Effector memory CD4-positive, alpha-beta T cell (primary cell): ENCODE results near the gene HP.
"Not testable (repeated sequence)": the region's sequence is repeated elsewhere in the genome, so short reads cannot be mapped to it uniquely, and the experiment has no call there.

Experiments
- DNase-seq, 3 donors: peaks; one replicate each; pipeline ENCODE4 v3.0.0-alpha.2; 2020
- H3K27ac ChIP-seq: 2 replicates; pipeline ENCODE4 v1.7.0; 2013; ENCODE audit warnings: mild to moderate bottlenecking, low read length, moderate library complexity; ENCODE audit not compliant: insufficient read depth, poor library complexity, severe bottlenecking
- H3K27me3 ChIP-seq: replicated peaks from 2 replicates; pipeline ENCODE4 v1.7.0; 2013; ENCODE audit warnings: mild to moderate bottlenecking, low read length; ENCODE audit not compliant: insufficient read depth, control insufficient read depth, poor library complexity, severe bottlenecking
- H3K36me3 ChIP-seq: 2 replicates; pipeline ENCODE4 v1.7.0; 2013; ENCODE audit warnings: mild to moderate bottlenecking, low read length, moderate library complexity; ENCODE audit not compliant: control insufficient read depth, insufficient read depth
- H3K4me1 ChIP-seq: 2 replicates; pipeline ENCODE4 v1.7.0; 2013; ENCODE audit warnings: low read length, mild to moderate bottlenecking; ENCODE audit not compliant: control insufficient read depth, insufficient read depth, poor library complexity, severe bottlenecking
- H3K4me3 ChIP-seq: 2 replicates; pipeline ENCODE4 v1.7.0; 2013; ENCODE audit warnings: low read length, low read depth, mild to moderate bottlenecking; ENCODE audit not compliant: insufficient read depth, poor library complexity, severe bottlenecking
- H3K9me3 ChIP-seq: 2 replicates; pipeline ENCODE4 v1.7.0; 2013; ENCODE audit warnings: mild to moderate bottlenecking, low read length, moderate library complexity; ENCODE audit not compliant: control insufficient read depth

The HP gene

DNA sequence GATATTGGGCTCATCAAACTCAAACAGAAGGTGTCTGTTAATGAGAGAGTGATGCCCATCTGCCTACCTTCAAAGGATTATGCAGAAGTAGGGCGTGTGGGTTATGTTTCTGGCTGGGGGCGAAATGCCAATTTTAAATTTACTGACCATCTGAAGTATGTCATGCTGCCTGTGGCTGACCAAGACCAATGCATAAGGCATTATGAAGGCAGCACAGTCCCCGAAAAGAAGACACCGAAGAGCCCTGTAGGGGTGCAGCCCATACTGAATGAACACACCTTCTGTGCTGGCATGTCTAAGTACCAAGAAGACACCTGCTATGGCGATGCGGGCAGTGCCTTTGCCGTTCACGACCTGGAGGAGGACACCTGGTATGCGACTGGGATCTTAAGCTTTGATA, 6.1 kb downstream of the HP start:
- Histone ChIP-seq H3K9me3 (no peaks in the 10 kb centered on the region), H3K36me3 (no peaks in the 10 kb centered on the region), H3K4me1 (no peaks in the 10 kb centered on the region), H3K27ac (no peak overlapping the region), H3K27me3 (no peaks in the 10 kb centered on the region), H3K4me3 (no peak overlapping the region)
- DNase-seq = no peak

DNA sequence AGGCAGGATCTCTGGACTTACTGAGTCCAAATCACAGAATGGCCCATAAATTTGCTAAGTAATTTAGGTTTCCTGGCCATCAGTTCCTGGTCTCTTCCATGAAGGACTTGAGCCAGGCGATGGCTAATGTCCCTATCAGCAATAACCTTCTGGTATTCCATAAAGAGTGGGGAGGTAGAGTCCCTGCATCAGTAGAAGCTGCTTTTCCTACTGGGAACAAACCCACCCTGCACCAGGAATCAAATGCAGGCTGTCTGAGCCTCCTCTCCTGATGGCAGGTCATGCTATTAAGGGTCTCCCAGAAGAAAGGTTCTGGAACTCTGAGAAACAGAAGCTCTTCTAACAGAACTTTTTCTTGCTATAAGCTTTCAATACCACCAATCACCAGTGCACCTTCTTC, 7.3 kb downstream of the HP start:
- H3K4me1 ChIP-seq = no peaks in the 10 kb centered on the region
- H3K27me3 ChIP-seq = no peaks in the 10 kb centered on the region
- no peak overlapping the region for H3K4me3 ChIP-seq
- H3K27ac ChIP-seq = no peak overlapping the region
- no peak for DNase-seq
- no peaks in the 10 kb centered on the region for H3K36me3 ChIP-seq
- no peaks in the 10 kb centered on the region for H3K9me3 ChIP-seq

DNA sequence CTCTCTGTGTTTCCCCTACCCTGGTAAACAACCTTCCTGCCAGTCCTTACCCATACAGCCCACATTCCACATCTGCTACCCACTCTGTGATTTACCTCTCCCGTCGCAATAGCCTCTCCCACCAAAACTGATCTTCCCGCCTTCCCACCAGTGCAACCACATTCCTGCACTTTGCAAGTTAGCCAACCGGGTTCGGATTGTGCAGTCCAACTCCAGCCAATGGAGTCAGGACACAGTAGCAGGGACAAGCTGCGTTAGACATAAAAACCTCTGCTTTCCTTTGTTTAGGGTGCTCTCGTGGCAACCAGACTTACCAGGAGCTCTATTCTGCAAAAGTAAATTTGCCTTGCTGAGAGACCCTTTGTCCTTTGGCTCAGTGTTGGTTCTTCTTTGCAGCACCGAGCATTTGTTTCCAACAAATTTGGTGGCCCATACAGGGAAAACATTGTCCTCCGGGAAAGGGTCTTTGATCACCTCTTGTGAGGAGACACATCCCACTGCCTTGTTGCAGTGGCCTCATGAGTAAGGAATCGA, 10.1 kb downstream of the HP start:
- Histone ChIP-seq H3K27me3 (no peaks in the 10 kb centered on the region), H3K27ac (no peak overlapping the region), H3K36me3 (no peaks in the 10 kb centered on the region), H3K4me1 (no peaks in the 10 kb centered on the region), H3K4me3 (no peak overlapping the region), H3K9me3 (no peaks in the 10 kb centered on the region)
- no peak for DNase-seq

DNA sequence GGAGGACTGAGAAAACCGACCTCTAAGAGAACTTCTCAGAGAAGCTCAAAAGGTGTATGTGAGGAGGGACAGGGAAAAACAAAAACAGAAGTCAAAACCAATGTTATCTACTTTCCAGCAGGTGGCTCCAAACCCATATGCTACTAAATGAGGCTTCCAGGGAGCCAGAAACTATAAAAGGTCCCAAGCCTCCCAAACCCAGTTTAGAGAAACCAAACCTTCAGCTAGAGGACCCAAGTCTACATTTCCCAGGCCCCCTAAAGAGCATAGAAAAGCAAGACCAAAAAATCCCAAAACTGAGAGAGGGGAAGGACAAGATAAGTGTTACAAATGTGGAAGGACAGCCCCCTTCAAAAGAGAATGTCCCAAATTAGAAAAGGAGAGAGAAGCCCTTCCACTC, 12.4 kb downstream of the HP start:
- Histone ChIP-seq H3K9me3 (no peaks in the 10 kb centered on the region), H3K4me3 (no peak overlapping the region), H3K27ac (no peak overlapping the region), H3K4me1 (no peaks in the 10 kb centered on the region), H3K36me3 (no peaks in the 10 kb centered on the region), H3K27me3 (no peaks in the 10 kb centered on the region)
- no peak for DNase-seq

DNA sequence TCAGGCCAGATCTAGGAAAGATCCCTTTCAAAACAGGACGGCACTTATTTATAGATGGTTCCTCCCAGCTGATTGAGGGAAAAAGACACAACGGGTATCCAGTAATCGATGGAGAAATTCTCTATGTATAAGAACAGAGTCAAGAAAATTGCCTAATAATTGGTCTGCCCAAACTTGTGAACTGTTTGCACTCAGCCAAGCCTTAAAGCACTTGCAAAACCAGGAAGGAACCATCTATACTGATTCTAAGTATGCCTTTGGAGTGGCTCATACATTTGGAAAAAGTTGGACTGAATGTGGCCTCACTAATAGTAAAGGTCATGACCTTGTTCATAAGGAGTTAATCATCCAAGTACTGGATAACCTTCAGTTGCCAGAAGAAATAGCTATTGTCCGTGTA, 14.6 kb downstream of the HP start:
- no peak overlapping the region for H3K4me3 ChIP-seq
- no peak for DNase-seq
- no peaks in the 10 kb centered on the region for H3K9me3 ChIP-seq
- H3K27ac ChIP-seq = no peak overlapping the region
- H3K36me3 ChIP-seq = no peaks in the 10 kb centered on the region
- H3K27me3 ChIP-seq = no peaks in the 10 kb centered on the region
- H3K4me1 ChIP-seq = no peaks in the 10 kb centered on the region

DNA sequence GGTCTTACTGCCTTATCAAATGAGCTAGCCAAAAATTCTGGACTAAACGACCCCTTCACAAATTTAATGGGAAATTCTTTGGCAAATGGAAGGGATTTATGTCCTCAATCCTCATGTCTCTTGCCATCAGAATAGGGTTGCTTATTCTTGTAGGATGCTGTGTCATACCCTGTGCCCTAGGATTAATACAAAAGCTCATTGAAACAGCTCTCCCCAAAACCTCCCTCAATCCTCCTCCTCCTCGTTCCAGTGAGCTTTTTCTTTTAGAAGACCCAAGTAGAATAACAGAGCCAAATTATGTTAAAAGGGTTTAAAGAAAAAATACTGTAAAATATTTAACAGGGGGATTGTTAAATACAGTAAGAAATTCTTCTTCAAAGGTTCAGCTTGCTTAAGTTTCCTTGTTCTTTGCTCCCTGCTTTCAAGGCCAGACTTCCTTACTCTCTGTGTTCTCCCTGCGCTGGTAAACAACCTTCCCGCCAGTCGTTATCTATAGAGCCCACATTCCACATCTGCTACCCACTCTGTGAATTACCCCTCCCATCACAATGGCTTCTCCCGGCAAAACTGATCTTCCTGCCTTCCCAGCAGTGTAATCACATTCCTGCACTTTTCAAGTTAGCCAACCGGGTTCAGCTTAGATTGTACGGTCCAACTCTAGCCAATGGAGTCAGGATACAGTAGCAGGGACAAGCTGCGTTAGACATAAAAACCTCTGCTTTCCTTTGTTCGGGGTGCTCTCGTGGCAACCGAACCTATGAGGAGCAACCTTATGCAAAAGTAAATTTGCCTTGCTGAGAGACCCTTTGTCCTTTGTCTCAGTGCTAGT, 18.4 kb downstream of the HP start:
- Histone ChIP-seq H3K27ac (no peak overlapping the region), H3K27me3 (no peaks in the 10 kb centered on the region), H3K4me1 (no peaks in the 10 kb centered on the region), H3K9me3 (no peaks in the 10 kb centered on the region), H3K36me3 (no peaks in the 10 kb centered on the region), H3K4me3 (no peak overlapping the region)
- DNase-seq = no peak

DNA sequence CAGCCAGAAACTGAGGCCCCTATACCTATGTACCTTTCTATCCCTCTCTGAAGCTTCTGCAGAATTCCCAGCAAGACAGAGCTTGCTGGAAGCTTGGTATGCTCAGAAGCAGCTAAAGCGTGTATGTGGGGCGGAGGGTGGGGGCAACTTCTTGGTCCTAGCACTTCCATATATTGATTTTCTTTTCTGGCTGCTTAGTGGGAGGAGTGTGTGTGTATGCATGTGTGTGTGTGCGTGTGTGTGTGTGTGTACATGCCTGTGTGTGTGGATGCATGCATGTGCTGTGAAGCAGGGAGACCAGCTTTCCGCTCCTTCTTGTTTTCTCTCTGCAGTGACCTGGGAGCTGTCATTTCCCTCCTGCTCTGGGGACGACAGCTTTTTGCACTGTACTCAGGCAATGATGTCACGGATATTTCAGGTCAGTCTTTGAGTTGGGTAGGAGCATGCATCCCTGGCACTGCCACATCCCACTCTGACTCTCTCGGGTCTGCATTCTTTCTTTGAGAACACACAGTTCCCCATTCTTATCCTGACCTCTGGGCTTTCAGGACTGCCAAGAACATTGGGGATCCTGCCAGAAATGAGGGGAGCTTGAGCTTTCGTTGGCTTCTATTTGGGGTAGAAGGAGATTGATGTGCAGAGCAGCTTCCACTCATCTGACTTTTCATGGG, 19.4 kb downstream of the HP start:
- no peaks in the 10 kb centered on the region for H3K27me3 ChIP-seq
- no peak overlapping the region for H3K27ac ChIP-seq
- no peaks in the 10 kb centered on the region for H3K36me3 ChIP-seq
- H3K4me1 ChIP-seq = no peaks in the 10 kb centered on the region
- no peaks in the 10 kb centered on the region for H3K9me3 ChIP-seq
- no peak for DNase-seq
- H3K4me3 ChIP-seq = no peak overlapping the region

DNA sequence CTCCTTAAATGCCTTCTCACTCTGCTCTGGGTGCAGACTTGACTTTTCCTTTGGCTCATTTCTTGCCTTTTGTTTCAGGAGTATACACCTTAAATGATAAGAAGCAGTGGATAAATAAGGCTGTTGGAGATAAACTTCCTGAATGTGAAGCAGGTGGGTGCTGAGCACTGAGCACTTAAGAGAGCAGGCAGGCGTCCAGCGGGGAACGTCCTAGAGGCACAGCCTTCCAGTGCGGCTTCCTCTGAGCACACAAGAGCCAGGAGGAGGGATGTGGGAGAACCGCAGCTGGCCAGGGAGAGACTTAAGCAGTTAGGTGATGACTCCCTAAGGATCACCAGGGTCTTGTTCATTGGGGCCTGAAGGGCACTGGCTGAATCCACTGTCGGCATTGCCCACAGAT, 20.8 kb downstream of the HP start:
- H3K36me3 ChIP-seq, H3K4me1 ChIP-seq, H3K27ac ChIP-seq, H3K4me3 ChIP-seq, H3K9me3 ChIP-seq, H3K27me3 ChIP-seq, DNase-seq: not testable (repeated sequence)

DNA sequence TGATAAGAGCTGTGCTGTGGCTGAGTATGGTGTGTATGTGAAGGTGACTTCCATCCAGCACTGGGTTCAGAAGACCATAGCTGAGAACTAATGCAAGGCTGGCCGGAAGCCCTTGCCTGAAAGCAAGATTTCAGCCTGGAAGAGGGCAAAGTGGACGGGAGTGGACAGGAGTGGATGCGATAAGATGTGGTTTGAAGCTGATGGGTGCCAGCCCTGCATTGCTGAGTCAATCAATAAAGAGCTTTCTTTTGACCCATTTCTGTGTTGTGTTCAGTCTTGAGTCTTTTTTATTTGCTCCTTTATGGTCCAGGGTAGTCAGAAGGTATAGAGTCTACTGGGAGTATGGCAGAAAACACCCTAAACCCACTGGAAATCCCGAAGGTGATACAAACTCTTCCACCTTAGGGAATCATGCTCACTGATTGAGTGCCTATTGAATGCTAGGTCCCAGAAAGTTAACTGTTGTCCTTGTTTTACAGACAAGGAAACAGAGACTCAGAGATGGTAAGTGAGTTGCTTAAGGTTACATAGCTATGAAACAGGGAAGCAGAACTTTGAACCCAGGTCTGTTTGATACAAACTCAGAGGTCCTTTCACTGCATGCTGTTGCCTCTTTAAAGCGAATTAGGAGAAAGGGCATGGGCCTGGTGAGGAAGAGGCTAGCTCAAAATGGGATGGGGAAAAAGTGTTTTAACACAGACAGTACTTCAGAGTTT, 22.8 kb downstream of the HP start:
- H3K9me3 ChIP-seq, H3K36me3 ChIP-seq, H3K27me3 ChIP-seq, H3K27ac ChIP-seq, H3K4me1 ChIP-seq, DNase-seq, H3K4me3 ChIP-seq: not testable (repeated sequence)
